ENCODE measurements around the gene ZC3H10. TPM values are rescaled to one million over a fixed set of nuclear protein-coding genes. Genes with fewer than 3 reads are reported as not detected.
A peak's percentile ranks its signal among the peaks of the same experiment; 100 is the strongest.
"Not testable (repeated sequence)": the region's sequence is repeated elsewhere in the genome, so short reads cannot be mapped to it uniquely, and the experiment has no call there.

The ZC3H10 gene
- total RNA-seq, 1 donor from 2014 or later = 8.2 TPM

DNA sequence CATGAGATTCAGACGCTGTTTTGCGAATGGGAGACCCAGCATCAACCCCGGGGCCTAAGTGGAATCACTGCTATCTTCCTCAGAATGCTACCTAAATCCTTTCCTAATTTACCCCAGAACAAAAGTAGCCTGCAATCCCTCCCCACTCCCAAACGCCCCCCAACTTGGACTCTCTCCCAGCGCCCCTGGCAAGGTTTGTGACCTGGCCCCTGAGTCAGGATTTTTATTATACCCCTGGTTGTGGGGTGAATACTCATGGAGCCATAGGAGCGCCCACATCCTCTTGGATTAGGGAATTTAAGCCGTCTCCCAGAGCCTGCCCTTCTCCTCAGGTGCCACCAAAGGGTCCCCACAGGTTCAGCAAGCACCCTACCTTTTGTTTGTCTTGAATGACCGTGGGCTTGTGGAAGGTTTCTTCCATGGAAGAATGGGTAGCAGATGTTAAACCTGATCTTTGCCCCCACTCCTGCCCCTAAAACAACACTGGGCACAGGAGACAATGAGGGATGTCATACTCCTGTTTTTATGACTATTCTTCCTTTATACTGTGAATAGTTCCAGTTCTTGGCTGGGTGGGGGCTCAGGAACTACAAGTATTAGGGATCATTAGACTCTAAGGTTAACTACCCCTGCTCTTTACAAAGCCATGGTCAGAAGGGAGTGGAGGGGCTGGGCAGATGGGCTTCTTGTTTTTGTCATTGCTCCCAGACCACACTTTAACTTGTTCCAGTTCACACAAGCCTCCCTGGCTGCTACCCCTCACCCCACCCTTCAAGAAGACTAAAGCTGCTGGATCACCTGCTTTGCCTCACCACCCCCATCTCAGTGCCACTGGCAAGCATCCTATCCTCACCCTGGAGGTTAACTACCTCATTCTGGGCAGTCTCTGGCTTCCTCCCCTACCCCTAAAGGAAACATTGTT lies 35.0 kb downstream of the ZC3H10 start:
- no peak for DNase-seq (ENCODE audit: low spot score in 2 of 2)
- FAIRE-seq = no peak

DNA sequence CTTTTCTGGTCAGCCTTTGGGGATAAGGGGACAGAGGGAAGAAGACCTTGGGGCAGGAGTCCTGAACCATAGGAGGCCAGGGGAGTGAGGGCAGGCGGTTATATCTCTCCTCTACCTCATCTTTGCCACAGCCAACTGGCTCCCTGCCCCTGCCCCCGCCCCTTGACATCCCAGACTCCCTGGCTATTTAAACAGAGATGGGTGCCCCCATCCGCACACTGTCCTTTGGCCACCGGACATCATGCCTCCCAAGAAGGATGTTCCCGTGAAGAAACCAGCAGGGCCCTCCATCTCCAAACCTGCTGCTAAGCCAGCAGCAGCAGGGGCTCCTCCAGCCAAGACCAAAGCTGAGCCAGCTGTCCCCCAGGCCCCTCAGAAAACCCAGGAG lies 35.6 kb downstream of the ZC3H10 start:
- FAIRE-seq (no peak), DNase-seq (ENCODE audit: low spot score in 2 of 2) (no peak)

DNA sequence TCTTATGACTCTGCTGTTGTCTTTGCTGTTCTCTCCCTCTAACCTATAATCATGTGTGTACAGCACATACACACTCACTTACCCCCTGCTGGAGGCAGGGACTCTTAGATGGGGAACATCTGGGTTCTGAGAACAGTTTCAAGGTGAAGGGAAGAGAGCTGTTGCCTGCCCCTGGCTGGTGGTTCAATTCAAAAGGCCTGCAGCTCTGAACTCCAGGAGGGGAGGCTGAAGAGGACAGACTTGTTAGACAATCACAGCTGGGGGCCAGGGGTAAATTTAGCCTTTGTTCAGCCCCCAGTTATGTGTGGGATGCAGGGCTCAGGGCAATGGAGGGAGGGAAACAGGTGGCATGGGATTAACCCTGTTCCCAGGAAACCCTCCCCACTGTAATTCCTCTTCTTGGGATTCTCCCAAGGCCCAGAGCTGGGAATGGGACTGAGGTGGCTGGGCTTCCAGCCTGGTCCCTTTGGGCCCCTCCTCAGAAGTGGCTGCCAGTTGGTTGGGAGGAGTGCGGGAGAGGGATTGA lies 36.2 kb downstream of the ZC3H10 start:
- no peak for DNase-seq (ENCODE audit: low spot score in 2 of 2)
- FAIRE-seq = no peak

DNA sequence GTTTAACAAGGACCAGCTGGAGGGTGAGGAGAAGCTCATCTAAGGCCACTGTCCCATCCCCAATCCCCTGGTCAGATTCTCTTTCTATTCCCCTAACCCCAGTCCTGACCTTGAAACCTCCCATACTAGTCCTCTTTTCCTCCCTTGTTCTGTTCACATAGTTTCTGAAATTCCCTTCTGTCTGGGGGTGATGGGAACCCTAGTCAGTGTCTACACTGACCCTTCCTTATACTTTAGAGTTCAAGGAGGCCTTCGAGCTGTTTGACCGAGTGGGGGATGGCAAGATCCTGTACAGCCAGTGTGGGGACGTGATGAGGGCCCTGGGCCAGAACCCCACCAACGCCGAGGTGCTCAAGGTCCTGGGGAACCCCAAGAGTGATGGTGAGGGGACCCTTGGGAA lies 36.8 kb downstream of the ZC3H10 start:
- no peak for FAIRE-seq
- no peak for DNase-seq (ENCODE audit: low spot score in 2 of 2)

DNA sequence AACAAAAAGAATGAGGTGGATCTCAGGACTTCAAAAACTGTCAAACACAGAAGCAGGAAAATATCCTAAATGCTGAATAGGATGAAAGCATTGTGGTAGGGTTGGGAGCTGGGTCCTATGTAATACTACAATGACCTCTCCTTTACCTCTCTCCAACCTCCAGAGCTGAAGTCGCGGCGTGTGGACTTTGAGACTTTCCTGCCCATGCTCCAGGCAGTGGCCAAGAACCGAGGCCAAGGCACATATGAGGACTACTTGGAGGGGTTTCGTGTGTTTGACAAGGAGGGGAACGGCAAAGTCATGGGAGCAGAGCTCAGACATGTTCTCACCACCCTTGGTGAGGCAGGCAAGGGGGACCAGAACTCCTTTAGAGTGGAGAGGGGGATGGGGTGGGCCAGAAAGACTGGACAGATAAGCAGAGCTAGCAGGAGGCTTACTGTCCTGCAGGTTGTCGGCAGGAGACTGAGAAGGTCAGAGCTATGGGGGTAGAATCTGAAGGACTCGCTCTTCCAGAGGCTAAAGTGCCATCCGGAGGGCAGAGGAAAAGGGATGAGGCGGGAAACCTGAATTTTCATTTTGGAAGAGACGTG lies 37.3 kb downstream of the ZC3H10 start:
- no peak for FAIRE-seq

DNA sequence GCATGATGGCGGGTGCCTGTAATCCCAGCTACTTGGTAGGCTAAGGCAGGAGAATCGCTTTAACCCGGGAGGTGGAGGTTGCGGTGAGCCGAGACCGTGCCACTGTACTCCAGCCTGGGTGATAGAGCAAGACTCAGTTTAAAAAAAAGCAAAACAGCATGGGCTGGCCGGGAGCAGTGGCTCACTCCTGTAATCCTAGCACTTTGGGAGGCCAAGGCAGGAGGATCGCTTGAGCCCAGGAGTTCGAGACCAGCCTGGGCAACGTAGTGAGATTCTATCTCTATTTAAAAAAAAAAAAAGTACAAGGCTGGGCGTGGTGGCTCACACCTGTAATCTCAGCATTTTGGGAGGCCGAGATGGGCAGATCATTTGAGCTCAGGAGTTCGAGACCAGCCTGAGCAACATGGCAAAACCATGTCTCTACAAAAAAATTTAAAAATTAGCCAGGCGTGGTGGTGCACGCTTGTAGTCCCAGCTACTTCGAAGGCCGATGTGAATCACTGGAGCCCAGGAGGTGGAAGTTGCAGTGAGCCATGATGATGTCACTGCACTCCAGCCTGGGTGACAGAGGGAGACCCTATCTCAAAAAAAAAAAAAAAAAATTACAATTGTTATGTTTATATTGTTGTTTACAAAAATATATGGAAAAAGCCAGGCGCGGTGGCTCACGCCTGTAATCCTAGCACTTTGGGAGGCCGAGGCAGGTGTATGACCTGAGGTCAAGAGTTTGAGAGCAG lies 38.6 kb downstream of the ZC3H10 start:
- FAIRE-seq; DNase-seq (ENCODE audit: low spot score in 2 of 2): not testable (repeated sequence)

More for the DNA sequence above, 37.3 kb downstream of the ZC3H10 start:
- no peak for DNase-seq (ENCODE audit: low spot score in 2 of 2)

DNA sequence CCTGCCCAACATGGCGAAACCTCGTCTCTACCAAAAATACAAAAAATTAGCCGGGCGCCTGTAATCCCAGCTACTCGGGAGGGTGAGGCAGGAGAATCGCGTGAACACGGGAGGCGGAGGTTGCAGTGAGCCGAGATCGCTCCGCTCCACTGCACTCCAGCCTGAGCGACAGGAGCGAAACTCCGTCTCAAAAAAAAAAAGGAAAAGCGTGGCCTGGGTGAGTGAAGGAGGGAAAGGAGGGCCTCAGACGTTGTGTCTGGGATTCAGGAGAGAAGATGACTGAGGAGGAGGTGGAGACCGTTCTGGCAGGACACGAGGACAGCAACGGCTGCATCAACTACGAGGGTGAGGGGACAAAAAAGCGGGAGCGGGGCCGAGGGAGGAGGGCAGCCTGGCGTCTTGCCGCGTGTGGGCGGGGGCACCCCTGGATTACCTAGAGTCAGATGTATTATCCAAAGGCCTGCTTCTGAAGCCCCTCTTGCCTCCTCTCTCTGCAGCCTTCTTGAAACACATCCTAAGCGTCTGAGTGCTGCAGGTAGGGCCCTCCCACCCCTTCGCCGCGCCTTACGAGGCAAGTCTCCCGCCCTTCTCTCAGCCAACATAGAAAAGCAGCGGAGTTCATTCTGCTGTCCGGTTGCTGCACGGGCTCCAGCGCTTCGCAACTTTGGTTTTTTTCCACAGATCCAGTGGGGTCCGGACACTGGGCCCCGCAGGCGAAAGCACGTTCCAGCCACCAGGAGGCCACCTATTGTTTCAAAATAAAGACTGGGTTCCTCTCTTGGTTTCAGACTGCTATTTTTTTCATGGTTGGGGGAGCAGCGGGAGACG lies 39.3 kb downstream of the ZC3H10 start:
- FAIRE-seq (no peak), DNase-seq (ENCODE audit: low spot score in 2 of 2) (peak in 1 of 2 donors; percentile 63)

DNA sequence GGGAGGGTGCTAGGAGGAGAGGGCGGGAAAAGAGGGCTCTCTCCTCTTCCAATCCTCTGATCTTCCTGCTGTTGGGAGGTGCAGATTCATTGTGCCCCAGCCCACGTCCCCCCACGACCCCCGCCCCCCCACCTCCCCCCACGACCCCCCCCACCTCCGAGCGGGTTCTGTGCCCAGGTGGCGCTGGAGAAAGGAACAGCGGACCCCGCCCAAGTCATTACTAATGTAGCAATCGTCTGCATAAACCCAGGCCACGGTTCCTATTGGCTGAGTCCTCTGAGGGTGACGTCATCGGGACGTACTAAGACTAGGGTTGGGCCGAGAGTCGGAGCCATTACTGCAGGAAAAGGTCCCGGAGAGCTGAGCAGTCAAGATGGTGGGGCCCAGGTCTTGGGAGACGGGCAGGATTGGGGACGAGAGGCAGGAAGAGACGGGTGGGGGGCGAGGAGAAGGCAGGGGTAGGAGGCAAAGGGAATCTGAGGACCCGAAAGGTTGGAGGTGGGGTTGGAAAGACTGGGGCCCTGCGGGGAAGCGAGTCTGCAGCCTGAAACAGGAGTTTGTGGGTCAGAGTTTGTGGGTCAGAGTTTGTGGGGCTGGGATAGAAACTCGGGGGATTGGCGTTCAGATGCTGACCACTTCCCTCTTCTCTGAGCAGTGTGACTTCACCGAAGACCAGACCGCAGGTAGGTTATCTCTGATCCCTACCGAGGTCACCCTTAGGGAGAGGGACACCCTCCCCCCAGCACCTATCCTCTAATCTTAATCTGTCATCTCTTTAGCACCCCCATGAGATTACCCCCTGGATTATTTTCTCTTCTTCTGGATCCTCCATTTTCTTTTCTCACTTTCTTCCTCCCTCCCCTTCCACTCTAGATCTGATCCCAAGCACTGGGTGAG lies 40.2 kb downstream of the ZC3H10 start, which contains the start of gene MYL6:
TSS of gene MYL6 (plus strand) at position 331 of the 897 bp plus-strand sequence. CDS start at position 374, 43 bp downstream.
- DNase-seq (ENCODE audit: low spot score in 2 of 2) (peak; percentile 90 to 95), FAIRE-seq (no peak)

DNA sequence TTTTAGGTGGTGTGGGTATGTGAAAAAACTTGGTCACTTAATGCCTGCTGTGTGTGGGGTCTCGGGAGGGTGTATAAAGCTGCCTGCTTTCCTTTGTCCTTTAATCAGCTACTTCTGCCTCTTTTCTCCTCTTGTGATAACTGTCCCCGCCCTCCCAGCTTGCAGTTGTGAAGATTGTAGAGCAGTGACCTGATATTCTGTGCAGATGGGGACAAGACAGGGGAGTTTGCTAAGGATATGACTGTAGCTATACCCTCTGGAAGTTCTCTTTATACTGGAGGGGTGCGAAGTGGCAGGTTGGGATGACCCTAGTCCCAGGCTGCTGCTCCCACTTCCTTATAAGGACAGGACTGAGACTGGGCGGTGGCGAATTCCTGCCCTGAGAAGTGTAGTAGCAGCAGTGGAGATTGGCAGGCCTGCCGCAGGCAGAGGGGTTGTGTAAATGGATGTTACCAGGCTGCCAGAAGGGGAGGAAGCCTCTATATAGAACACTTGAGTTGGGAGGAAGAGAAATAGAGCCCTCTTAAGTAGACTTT lies 40.9 kb downstream of the ZC3H10 start:
- DNase-seq (ENCODE audit: low spot score in 2 of 2) = peak; percentile 42 to 62
- FAIRE-seq = no peak

DNA sequence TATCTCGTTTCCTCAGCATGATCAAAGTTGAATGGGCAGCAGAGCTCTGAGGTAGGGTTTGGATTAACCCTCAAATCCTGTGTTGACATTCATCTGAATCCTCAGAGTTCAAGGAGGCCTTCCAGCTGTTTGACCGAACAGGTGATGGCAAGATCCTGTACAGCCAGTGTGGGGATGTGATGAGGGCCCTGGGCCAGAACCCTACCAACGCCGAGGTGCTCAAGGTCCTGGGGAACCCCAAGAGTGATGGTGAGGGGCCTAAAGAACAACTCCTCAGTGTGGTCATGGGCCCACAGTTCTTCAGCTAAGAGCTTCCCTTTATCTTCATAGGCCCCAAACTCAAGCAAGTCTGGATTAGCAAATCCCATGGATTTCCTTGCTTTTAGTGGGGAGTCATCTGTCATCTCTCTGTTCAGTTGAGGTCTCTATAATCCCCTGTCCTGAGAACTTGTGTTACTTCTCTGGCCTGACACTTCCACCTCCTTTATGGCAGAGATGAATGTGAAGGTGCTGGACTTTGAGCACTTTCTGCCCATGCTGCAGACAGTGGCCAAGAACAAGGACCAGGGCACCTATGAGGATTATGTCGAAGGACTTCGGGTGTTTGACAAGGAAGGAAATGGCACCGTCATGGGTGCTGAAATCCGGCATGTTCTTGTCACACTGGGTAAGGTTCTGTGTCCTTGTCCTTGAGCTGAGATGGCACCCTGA lies 41.6 kb downstream of the ZC3H10 start:
- DNase-seq (ENCODE audit: low spot score in 2 of 2) = no peak
- FAIRE-seq = no peak

DNA sequence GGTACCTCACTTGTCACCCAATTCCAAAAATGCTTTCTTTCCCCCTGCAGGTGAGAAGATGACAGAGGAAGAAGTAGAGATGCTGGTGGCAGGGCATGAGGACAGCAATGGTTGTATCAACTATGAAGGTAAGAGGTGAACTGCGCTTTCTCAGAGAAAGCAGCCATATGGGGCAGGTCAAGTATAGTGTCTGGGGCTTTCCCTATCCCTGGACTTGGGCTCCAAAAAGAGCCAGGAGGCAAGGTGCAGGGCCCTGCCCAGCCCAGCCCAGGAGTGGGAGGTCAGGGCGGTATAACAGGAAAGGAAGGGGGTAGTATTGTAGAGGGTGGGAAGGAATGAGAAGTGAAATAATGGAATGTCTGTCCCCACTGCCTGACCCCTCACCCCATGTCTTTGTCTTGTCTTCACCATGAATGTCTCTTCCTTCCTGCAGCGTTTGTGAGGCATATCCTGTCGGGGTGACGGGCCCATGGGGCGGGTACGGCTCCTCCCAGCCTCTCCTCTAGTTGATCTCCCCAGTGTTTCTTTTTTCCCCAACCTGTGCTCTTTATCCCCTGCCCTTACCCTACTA lies 42.2 kb downstream of the ZC3H10 start:
- no peak for FAIRE-seq
- no peak for DNase-seq (ENCODE audit: low spot score in 2 of 2)

DNA sequence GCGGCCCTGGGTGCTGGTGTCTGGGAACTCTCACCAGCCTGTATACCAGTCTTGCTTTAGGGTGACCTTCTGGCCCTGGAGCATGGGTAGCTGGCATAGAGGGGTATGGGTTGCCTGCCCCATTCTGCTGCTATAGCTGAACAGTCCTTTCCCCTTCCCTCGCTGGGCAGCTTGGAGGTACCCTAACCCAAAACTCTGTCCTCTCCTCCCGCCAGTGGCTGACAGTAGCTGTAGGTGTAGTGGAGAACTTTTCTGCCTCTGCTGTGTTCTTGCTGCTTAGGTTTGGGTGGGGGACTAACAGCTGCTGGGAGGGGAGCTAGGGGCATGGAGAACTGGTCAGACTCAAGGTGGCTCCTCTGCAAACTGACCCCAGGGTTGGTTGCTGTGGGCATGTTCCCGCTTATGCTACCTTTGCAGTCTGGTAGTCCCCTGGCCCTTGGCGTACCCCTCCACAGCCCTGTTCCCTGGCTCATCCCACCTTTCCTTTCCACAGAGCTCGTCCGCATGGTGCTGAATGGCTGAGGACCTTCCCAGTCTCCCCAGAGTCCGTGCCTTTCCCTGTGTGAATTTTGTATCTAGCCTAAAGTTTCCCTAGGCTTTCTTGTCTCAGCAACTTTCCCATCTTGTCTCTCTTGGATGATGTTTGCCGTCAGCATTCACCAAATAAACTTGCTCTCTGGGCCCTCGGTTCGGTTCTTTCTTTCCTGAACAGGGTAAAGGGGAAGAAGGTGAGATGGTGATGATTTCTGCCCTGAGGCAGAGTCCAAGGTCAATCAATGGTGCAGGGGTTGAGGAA lies 43.0 kb downstream of the ZC3H10 start:
- FAIRE-seq (no peak), DNase-seq (ENCODE audit: low spot score in 2 of 2) (no peak)

DNA sequence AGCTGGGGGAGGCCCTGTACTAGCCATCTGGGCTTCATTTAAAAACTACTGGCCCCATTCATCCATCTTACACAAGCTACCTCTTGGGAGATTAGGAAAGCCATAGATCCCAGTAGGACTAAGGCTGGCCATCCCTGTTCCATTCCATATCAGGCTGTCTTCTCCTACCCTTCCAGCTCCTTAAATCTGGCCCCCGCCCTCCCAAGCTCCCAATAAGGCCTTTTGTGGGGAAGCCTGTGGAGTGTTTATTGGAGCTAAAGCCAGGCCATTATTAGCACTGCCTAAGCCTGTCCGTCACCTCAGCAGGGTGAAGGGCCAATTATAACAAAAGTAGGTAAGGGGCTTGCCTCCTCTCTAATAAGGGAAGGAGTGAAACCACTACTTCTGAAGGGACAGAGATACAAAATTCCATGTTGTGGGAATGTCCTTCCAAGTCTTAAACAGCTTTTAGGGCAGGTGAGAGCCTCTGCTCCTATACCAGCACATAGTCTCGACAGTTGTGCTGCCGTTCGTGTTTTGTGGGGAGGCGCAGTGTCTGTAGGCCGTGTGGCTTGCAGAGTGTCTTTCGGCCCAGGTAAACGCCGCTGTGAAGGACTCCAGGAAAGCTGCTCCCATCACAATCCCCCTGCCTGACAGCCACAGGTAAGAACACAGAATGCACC lies 43.8 kb downstream of the ZC3H10 start:
- FAIRE-seq (no peak), DNase-seq (ENCODE audit: low spot score in 2 of 2) (no peak)

DNA sequence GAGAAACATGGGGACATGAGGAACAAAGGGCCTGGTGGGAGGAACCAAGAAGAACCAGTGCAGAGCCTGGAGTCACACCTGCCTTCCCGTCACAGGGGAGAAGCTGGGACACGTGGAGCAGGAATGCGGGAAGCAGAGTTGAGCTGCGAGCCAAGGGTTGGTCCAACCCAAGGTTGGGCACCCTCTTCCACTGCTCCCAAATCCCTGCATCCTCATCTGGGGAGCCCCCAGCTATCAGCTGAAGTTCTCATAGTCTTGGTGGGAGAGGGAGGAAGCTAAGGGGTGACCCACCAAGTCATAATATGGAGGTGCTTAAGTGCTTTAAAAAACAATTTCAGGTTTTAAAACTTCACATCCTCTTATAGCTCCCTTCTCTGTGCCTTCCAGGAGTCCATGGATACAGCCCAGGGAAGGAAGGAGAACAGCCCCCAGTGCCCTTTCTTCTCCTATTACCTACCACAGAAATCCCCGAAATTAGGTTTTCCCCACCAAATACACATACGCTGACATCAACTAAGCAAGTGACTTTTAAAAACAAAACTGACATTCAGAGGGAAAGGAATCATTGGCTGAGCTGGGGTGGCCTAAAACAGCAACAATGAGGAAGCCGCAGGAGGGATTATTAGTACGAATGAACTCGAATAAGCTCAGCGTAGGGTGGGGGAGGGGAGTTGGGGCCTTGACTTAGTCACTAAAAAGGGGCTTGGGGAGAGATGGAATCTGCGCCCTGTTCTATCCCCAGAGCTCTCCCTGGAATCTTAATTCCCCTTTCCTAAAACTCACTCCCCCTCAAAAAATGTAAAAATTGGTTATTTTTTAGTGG lies 44.6 kb downstream of the ZC3H10 start:
- FAIRE-seq (no peak), DNase-seq (ENCODE audit: low spot score in 2 of 2) (no peak)

DNA sequence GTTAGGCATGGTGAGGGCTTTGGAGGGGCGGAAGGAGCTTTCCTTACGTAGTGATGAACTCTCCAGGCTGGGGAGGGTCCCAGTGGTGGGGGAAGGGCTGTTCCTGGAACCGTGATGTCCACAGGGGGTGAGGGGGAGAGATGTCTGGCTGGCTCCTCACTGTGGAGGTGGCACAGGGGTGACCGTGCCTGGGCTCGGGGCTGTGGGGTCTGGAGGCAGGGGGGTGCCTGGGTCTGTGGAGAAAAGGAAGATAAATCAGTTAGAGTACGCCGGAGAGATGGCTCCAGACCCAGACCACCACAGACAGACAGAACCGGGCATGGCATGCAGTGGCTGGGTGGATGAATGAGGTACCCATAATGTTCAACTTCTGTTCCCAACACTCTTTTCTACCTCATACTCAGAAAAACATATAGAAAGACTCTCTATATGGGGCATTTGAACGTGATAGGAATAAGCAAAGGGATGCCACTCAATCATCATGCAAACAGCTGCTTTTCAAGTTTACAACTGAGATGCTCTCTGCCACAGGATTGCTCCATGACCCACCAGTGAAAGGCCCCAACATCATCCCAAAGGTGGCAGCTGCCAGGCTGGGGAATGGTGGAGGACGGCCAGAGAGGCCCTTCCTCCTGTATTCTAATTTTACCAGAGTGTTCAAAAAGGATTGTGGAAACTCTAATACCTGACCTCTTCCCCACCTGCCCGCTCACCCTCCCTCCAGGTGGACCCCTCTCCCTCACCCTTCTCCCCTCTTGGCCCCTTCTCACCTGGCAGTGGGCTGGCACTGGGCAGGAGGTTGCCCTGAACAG lies 45.7 kb downstream of the ZC3H10 start:
- DNase-seq (ENCODE audit: low spot score in 2 of 2) (no peak), FAIRE-seq (no peak)

Data from frontal cortex (tissue), 4 donors.